Brain microvascular endothelial cell (primary cell): Measurements from ENCODE around the gene PTPRN2.

Experiments used
- DNase-seq: peaks from one replicate; pipeline ENCODE4 v3.0.0-alpha.2; 2020
- H3K27ac ChIP-seq: fragments of 250-450 bp; sonication (Bioruptor Pico); 2 replicates; pipeline ENCODE4 v1.5.1; 2020; ENCODE audit warnings: mild to moderate bottlenecking, moderate library complexity
- H3K27me3 ChIP-seq: fragments of 250-450 bp; sonication (Bioruptor Pico); replicated peaks from 2 replicates; pipeline ENCODE4 v1.5.1; 2020; ENCODE audit warnings: mild to moderate bottlenecking
- H3K36me3 ChIP-seq: fragments of 250-450 bp; sonication (Bioruptor Pico); replicated peaks from 2 replicates; pipeline ENCODE4 v1.5.1; 2020; ENCODE audit warnings: mild to moderate bottlenecking
- H3K4me3 ChIP-seq: 2 replicates; pipeline ENCODE4 v1.5.1; 2011; ENCODE audit warnings: low read depth, mild to moderate bottlenecking, control low read depth, low read length, moderate library complexity
- in situ Hi-C: cut with HindIII; loops from 2 replicates; pipeline ENCODE4 v1.10.0; 2017; ENCODE audit warnings: low sequenced_read_pairs, low pct_ligation_motif_present
- TF ChIP-seq, protein P1 (sequence below): IDR thresholded peaks from 2 replicates; pipeline ENCODE4 v1.5.1; 2011; ENCODE audit warnings: low read depth, mild to moderate bottlenecking, moderate library complexity, low read length, control low read depth, inconsistent platforms; ENCODE audit errors: missing control alignments

PTPRN2 gene

DNA sequence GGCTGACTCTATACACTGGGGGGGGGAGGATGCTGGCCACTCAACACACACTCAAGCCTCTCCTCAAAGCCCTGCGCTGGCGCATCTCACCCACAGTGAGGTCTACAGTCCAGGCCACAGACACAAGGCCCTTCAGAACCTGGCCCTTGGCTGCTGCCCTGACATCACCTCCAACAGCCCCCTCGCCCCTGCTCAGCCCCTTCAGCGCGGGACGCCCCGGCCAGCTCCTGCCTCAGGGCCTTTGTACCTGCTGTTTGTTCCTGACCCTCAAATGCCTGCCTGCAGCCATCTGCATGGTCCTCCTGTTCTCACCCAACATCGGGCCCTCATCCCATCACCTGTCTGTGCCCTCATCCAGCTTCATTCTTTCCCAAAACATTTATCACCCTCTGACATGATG is 678.3 kb downstream of the PTPRN2 start:
- no peak overlapping the region for H3K27ac ChIP-seq
- H3K36me3 ChIP-seq = no peaks in the 10 kb centered on the region
- no peak for DNase-seq
- in situ Hi-C loops = no loop called here
- TF ChIP-seq, protein P1, sequence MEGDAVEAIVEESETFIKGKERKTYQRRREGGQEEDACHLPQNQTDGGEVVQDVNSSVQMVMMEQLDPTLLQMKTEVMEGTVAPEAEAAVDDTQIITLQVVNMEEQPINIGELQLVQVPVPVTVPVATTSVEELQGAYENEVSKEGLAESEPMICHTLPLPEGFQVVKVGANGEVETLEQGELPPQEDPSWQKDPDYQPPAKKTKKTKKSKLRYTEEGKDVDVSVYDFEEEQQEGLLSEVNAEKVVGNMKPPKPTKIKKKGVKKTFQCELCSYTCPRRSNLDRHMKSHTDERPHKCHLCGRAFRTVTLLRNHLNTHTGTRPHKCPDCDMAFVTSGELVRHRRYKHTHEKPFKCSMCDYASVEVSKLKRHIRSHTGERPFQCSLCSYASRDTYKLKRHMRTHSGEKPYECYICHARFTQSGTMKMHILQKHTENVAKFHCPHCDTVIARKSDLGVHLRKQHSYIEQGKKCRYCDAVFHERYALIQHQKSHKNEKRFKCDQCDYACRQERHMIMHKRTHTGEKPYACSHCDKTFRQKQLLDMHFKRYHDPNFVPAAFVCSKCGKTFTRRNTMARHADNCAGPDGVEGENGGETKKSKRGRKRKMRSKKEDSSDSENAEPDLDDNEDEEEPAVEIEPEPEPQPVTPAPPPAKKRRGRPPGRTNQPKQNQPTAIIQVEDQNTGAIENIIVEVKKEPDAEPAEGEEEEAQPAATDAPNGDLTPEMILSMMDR = no peak
- no peaks in the 10 kb centered on the region for H3K27me3 ChIP-seq
- H3K4me3 ChIP-seq = no peak overlapping the region

DNA sequence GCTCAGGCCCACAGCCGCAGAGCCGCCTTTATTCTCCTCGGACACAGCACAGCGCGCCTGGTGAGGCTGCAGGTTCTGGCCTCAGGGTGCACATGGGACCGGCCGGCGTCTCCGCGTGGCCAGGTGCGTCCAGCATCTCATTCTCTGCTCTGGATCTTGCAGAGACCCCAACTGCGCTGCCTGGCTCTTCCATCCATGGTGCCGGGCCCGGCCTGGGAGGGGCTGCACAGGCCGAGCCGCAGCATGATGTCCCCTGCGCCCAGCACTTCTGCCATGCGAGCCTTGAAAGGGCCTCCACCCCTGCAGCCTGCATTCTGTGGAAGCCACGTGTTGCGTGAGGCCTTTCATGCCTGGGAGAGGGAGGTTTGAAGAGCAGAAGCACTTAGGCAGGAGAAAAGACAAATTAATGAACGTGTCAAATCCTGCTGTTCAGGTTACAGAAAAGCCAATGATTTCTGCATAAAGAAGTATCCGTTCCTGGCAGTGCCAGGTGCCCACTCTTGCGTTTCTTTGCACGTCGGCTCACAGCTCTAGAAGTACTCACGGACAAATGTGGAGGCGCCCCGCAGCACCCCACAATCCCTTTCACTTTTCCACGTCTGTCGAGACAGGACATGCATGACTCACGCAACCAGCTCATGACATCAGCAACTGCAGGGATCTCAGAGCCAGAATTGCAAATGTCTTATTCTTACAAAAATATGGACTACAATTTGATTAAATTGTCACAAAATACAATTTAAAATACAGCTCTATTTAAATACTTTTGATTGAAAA is 679.4 kb downstream of the PTPRN2 start:
- no peak overlapping the region for H3K27ac ChIP-seq

DNA sequence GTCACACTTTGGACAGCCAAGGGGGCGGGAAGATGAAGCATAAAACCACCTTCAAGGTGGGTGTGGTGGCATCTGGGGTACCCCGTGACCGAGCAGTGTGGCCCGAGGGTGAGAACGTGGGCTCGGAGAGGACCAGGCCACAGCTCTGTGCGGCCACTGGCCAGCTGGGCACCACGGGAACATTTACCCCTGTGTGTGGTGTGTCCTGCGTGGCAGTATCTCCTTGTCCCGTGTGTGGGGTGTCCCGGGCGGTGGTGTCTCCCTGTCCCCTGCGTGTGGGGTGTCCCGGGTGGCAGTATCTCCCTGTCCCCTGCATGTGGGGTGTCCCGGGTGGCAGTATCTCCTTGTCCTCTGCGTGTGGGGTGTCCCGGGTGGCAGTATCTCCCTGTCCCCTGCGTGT is 680.5 kb downstream of the PTPRN2 start:
- DNase-seq = no peak

More for the DNA sequence above, 679.4 kb downstream of the PTPRN2 start:
- H3K36me3 ChIP-seq = no peaks in the 10 kb centered on the region
- in situ Hi-C loops = no loop called here
- TF ChIP-seq, protein P1 = no peak
- no peaks in the 10 kb centered on the region for H3K27me3 ChIP-seq
- H3K4me3 ChIP-seq = no peak overlapping the region
- no peak for DNase-seq

DNA sequence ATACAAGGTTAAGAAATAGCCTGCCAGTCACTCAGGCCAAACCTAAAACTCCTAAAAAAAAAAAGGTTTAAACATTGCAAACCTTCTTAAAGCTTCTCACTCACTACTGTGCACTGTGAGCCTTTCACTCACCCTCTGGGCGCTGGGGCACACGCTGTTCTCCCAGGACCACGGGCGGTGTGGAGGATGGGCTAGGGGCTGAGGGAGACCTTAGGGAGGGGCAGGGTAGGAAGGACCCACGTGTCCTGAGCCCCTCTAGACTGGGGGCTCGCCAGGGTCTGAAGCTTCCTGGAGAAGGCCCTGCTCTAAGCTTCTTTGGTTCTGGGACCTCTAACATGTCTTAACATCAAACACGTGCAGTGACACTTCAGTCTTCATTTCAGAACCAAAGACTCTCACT is 681.0 kb downstream of the PTPRN2 start:
- no peak for DNase-seq
- in situ Hi-C loops = no loop called here
- H3K4me3 ChIP-seq = no peak overlapping the region
- H3K36me3 ChIP-seq = no peaks in the 10 kb centered on the region
- TF ChIP-seq, protein P1 = no peak
- no peaks in the 10 kb centered on the region for H3K27me3 ChIP-seq
- no peak overlapping the region for H3K27ac ChIP-seq

More for the DNA sequence above, 680.5 kb downstream of the PTPRN2 start:
- H3K4me3 ChIP-seq = no peak overlapping the region
- no peaks in the 10 kb centered on the region for H3K27me3 ChIP-seq
- no peak overlapping the region for H3K27ac ChIP-seq
- H3K36me3 ChIP-seq = no peaks in the 10 kb centered on the region
- in situ Hi-C loops = no loop called here
- TF ChIP-seq, protein P1 = no peak

DNA sequence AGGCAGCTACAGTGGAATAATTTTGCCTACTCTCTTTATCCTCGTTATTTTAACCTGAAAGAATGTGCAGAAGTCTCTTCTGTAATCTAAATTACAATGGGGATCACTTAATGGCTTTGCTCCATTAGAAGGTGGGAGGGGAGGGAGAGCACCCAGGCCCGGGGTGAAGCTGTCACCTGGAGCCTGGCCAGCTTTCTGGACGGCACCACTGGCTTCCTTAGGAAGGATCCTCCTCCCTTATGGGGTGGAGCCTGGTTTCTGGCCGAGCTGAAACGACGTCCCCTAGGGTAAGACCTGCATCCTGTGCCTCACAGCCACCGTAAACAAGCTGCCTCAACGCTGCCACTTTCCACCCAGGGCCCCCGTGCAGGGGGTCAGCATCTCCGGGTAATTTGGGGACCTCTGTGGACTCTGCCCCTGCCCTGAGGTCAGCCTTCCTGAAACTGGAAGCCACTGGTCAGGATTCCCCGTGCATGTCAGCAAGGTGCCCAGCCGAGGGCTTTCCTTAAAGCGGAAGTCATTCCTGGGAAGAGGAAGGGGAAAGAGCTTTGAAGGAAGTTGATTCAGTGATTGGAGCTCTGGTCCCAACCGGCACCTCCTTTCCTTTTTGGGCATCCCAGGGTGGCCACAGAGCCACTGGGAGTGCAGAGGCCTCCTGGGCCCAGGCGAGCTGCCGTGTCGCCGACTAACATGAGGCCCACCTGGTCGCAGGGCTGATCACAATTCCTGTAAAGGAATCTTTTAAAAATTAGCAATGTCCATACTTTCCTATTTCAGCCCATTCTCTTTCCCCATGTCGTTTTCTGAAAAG is 681.8 kb downstream of the PTPRN2 start:
- Histone ChIP-seq H3K4me3 (no peak overlapping the region), H3K36me3 (no peaks in the 10 kb centered on the region), H3K27ac (no peak overlapping the region), H3K27me3 (no peaks in the 10 kb centered on the region)
- DNase-seq = no peak
- in situ Hi-C loops = no loop called here
- TF ChIP-seq, protein P1 = no peak
